Activated T-cell treated with anti-CD3 and anti-CD28 coated beads for 24 hours (primary cell): ENCODE measurements around the gene FHAD1.

Experiments
- DNase-seq: peaks from one replicate; pipeline ENCODE4 v3.0.0-alpha.2; 2020; ENCODE audit warnings: low read depth

The FHAD1 gene

DNA sequence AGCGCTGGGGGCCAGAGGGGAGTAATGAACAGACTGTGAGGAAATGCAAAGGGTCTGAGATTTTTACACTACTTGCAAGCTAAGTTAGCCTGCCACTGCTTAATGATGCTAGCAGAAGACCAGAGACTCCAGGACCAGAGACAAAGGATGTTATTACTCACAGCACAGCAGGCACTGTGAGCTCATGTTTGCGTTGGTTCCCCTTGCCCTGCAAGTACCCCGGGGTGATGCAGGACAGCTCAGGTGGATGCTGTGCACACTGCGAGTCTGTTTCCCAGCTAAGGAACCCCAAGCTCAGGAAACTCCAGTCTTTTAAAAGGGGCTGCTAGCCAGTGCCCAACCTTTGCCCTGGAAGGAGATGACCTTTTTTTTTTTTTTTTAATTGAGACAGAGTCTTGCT, 1.2 kb downstream of the FHAD1 start:
- DNase-seq: no peak

DNA sequence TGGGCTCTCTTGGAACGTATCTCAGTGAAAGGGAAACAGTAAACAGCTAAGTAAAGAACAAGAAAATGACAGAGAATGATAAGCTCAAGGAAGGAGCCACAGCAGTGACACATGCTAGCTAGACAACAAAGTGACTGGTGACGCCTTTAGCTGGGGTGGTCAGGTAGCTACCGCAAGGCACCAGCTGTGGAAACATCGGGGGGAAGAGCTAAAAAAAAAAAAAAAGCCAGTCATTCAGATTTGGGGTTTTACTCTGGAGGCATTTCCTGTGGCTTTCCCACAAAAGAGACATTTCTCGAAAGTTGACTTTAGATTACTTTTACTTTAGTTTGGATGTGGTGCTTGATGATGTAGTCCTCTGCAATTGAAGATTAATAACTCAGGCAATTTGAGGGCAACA, 2.1 kb downstream of the FHAD1 start:
- DNase-seq: peak; percentile 54

DNA sequence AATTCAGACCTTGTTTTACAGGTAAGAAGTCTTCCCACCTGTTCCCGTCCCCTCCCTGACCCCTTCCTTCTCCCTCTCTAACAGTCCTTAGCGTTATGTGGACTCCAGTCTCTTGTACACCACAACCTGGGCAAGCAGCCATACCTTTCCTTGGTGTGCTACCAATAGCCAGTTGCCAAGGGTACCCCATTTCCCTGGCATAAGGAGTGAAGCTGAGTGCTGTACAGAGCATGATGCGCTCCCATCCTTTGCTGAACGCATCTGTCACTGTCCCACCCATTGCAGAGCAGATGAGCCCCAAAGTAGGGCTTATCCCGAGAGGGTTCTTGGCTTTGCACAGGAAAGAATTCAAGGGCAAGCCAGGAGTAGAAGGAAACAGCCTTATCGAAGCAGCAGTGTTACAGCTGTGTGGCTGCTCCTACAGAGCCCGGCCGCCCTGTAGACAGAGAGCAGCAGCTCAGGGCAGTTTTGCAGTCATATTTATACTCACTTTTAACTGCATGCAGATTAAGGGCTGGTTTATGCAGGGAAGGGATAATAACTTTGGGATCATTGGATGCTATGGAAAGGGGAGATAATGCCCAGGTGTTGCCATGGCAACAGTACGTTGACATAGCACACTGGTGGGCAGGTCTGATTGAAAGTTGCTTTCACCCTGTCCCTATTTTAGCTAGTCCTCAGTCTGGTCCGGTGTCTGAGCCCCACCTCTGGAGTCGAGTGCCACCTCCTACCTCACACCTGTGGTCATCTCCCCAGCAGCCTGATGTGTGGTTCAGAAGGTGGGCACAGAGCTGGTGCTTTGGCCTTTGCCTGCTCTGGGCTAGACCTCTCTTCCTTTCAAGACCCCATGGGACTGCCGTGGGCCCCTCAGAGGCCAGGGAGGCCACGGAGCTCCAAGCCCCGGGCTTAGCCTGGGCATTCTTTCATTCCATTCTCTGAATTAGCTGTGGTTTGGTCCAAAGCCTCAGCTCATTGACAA, 5.1 kb downstream of the FHAD1 start:
- DNase-seq: no peak

DNA sequence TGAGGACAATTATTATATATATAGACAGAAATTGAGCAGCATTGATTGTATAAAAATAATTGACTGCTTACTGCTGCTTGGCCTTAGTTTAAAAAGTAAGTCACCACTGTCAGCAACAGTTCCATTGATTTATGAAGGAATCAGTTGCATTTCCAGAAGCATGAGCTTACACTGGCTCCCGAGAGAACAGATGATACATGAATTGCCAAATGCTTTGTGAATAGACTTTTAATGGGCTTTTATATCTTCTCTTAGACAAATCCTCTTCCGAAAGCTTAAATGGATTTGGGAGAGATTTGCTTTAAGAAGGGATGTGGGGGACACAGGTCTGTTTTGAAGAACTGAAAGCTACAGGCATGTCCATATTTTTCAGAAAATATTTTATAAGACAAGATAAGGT, 7.5 kb downstream of the FHAD1 start:
- DNase-seq: no peak

DNA sequence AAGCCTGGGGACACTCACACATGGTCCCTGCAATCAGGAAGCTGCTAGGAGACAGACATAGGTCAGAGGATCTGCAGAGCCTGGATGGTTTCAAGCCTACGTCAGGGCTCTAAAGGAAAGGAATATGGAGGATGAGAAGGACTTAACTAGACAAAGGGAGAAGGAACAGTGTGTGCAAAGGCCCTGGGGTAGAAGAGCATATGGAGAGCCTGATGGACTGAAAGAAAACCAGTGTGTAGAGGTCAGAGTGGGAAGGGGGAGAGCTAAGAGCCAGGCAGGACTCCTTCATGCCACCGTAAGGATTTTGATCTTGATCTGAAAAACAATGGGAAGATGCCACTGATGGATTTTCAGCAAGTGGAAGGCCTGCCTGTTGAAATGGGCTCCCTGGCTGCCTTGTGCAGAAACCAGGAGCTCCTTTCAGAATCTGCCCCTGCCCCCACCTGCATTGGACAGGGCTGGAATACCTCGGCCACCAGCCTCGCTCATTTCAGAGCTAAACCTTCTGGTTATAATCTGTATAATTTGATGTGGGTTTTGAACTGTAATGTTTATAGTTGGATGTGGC, 8.6 kb downstream of the FHAD1 start:
- DNase-seq: no peak

DNA sequence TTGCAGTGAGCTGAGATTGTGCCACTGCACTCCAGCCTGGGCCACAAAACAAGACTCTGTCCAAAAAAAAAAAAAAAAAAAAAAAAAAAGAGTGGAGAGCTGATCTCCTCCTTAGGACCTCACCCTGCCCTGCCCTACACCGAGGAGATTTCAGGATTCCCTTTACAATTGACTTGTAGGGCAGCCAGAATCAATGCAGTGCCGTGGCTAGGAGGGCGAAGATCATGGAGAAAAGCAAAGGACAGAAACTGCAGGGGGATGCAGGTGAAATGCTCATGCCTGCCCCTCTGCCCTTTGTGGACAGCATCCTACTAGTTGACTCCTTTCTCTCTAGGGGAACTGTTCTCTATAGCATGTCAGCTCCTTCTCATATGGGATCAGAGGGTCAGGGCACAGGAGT, 9.6 kb downstream of the FHAD1 start:
- DNase-seq: no peak

DNA sequence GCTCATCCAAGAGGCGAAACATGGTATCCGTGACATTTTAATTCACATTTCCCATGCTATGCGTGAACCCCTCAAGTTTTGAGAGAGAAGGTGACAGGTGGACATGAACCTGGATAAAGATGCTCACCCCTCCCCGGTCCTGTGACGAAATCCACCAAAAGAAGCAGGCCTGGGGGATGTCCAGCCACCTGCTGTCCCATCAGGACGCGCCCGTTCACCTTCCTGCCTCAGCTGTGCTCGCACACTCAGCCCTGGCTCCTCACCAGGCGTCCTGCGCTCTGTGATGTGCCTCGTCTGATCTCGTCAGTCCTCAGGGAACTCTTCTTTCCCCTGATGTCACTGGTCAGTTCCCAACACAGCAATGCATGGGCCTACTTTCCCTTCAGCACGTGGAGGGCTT, 10.3 kb downstream of the FHAD1 start:
- no peak for DNase-seq

DNA sequence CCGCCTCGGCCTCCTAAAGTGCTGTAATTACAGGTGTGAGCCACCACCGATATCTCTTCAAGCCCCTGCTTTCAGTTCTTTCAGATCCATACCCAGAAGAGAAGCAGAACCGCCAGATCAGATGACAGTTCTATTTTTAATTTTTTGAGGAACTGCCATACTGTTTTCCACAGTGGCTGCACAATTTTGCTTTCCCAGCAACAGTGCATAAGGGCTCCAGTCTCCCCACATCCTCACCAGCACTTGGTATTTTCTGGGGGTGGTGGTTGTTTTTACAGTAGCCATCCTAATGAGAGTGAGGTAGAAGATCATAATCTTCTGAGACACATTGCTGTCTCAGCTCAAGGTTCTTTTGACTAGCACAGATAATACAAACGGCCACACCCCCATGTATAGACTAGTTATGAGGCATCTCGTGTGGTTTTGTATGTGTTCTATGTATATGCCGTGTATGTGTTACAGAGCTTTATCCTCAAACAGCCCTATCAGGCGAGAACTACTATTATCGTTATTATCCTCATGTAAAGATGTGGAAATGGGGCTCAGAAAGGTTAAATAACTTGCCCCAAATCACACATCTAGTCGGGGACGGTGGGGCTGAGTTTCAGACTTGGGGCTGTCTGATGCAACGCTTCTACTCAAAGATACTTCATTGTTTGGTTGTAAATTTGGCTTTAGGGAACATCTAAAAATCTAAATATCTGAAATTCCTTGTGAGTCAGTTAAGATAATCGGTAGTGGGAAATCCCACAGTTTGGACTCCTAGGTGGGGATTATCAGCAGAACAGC, 12.0 kb downstream of the FHAD1 start:
- DNase-seq: no peak

DNA sequence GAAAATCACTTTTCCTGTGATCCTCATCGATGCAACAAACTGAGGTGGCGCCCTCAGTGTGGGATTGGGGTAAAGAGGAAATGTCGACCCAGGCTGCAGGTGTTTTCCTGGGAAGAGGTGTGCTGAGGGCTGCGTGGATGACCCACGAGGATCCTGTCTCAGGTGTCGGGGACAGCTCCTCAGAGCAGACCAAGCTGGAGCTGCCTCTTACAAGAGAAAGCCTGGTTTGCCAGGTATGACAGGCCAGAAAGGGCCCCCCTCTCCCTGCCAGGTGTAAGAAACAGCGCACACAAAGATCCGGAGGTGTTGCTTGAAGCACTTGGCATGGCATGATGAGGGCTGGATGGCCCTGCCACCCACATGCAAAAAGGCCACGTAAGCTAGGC, 12.6 kb downstream of the FHAD1 start:
- no peak for DNase-seq

DNA sequence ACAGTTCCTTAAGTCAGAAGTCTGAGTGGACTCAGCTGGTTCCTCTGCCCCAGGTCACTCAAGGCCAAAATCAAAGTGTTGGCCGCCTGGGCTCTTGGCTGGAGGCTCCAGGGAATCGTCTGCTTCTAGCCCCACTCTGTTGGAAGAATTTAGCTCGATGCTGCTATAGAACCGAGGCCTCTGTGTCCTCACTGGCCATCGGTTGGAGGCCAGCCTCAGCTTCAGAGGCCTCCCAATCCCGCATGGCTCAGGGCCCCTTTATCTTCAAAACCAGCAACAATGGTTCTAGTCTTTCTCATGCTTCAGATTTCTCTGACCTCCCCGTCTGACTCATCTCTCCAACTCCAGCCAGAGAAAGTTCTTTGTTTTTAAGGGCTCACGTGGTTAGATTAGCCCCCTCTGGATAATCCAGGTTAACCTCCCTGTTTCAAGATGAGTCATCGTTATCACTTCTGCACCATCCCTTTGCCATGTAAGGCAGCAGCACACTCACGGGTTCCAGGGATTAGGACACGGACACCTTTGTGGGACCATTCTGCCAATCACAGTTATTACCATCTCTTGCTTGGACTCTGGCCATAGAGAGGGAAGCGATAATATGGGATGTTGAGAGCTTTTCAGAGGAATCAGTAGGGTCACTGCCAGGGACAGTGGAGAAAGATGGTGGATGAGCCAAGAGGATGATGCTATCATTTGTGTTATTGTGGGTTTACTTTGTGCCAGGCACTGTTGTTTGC, 13.6 kb downstream of the FHAD1 start:
- no peak for DNase-seq

DNA sequence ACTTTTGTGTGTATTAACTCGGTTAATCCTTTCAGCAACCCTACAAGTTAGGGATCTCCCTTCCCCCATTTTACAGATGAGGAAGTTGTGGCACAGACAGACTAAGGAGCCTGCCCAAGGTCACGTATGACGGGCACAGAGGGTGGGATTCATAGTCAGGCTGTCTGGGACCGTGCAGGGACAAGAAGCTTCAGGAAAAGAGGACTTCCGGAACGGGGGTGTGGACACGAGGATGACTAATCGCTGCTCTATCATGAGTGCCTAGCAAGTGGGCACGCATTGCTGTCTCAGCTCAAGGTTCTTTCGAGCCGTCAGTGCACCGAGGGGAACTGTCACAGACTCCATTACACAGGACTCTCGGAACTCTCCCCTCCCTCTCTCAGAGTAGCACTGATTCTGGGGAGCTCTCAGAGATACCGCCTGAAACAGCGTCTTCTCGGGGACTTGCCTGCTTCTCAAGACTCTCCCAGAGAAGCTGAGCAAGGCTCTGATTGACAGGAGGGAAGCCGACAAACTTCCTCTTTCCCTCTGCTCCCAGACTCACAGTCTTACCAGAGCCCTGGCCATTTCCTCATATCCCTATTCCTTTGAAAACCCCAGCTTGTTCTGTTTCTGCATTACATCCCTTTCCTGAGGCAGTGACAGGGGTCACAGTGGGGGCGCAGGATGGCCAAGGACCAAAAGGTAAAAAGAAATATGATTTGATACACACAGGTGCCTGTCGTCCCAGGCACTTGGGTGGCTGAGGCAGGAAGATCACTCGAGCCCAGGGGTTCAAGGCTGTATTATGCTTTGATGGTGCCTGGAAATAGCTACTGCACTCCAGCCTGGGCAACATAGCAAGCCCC, 14.4 kb downstream of the FHAD1 start:
- DNase-seq: peak; percentile 9

DNA sequence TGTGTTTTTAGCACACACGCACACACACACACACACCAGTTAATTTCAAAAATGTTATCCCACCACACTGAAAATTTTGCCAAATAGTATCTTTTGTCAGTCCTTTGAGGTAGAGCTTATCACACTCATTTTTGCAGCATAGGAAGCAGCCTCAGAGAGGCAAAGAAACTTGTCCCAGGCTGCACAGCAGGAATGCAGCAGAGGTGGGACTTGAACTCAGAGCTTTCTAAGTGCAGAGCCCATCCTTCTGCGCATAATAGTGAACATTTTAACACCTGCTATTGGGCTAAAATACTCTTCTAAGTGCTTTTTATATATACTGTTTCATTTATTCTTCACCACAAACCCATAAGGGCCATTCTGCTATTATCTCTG, 15.0 kb downstream of the FHAD1 start:
- DNase-seq: no peak

DNA sequence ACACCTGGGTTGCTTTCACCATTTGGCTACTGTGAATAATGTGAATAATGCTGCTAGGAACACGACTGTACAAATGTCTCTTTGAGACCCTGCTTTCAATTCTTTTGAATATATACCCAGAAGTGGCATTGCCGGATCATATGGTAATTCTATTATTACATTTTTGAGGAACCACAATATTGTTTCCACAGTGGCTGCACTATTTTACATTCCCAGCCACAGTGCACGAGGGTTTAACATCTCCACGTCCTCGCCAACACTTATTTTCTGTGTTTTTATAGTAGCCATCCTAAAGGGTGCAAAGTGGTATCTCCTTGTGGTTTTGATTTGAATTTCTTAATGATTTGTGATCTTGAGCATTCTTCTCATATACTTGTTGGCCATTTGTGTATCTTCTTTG, 15.7 kb downstream of the FHAD1 start:
- no peak for DNase-seq

DNA sequence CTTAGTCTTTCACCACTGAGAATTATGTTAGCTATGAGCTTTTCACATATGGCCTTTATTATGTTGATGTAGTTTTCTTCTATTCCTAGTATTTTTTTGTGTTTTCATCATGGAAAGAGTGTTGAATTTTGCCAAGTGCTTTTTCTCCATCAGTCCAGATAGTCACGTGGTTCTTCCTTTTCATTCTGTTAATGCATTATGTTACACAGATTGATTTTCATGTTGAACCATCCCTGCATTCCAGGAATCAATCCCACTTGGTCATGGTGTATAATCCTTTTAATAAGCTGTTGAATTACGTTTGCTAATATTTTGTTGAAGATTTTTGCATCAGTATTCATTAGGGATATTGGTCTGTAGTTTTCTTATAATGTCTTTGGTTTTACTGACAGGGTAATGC, 17.7 kb downstream of the FHAD1 start:
- DNase-seq: no peak

DNA sequence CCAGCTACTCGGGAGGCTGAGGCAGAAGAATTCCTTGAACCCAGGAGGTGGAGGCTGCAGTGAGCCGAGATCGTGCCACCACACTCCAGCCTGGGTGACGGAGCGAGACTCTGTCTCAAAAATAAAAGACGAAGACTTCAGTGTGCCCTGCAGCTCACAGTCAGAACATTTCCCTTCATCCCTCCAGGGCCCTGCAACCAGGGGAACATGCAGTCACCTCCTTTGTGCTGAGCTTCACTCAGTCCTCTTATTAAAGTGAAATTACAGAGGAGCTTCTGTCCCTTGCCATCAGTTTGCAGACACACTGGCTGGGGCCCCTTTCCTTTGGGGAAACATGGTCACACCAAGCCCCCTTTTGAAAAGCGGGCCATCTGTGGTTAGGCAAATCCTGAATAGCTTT, 24.2 kb downstream of the FHAD1 start:
- DNase-seq: no peak

DNA sequence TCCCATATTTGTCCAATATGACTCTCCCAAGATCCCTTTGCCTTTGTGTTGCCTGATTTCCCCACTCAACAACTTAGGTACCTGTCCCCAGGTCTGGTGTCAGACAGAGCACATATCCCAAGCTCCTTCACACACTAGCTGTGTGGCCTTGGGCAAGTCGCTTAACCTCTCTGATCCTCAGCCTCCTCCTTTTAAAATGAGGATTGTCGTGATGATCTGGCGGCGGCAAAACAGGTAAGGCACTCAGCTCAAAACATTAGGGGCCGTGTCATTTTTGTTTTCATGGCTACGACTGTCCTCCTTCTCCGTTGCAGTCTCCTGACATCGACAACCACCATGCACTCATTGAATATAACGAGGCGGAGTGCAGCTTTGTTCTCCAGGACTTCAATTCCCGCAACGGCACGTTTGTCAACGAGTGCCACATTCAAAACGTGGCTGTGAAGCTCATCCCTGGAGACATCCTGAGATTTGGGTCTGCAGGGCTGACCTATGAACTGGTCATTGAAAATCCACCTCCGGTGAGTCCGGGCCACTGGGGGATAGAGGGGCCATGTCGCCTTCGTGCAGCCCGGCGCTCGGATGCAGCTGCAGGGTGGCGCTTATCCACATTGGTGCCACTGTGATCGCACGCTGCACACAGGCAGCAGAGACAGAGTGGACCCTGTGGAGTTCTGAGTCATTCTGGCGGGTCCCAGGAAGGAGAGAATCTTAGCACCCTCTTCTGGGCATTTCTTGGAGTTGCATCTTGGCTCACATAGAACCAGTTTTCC, 25.2 kb downstream of the FHAD1 start:
- DNase-seq: peak; percentile 38

DNA sequence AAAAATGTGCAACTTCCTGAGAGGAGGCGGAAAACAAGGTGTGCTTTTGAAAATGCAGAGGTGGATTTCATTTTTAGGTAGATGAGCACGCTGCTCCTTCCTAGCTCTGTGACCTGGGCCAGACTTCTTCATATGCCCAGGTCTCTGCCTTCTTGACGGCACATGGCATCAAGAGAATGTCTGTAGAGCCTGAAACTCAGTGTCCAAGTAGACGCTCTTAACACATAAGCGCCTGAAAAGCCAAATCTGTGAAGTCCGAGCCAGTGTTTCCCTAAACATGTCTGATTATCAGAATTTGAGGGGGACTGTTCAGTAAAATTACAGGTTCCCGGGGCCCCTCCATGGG, 25.7 kb downstream of the FHAD1 start:
- no peak for DNase-seq

DNA sequence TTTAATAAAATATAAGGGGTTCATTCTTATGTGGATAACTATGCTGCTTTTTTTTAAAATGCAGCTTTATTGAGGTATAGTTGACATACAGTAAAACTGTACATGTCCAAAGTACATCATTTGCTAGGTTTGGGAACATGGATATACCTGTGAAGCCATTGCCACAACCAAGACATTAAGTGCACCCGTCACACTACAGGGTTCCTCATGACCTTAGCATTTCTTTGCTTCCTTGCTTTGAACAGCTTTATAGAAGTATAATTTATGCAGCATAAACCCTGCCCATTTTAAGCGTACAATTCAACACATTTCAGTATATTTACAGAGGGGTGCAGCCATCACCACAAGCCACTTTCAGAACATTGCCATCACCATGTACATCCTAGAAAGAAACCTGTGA, 26.3 kb downstream of the FHAD1 start:
- no peak for DNase-seq

DNA sequence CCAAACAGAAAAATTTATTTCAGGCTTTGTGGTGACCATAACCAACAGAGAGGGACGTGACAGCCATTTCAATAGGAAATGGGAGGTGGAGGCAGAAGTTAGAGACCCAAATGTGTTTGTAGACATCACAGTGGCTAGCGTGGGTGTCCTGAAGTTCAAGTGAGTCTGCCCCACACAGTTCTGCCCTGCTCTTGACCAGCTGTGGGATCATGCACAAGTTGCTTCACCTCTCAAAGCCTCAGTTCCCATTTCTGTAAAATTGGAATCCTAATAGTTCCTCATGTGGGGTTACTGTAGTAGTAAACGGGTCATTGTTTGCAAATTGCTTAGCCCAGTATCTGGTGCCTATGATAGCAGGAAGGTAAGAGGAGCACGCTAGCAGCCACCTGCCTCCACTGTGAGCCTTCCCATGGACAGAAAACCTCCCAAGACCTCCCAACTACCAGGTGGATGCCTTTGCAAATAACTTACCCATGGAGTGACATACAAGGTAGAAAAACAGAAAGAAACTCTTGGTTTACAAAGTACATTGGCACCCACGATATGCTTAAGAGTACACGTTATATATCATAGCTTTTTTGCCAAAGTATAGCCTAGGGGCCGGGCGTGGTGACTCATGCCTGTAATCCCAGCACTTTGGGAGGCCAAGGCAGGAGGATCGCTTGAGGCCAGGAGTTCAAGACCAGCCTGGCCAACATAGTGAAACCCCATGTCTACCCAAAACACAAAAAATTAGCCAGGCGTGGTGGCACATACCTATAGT, 29.1 kb downstream of the FHAD1 start:
- DNase-seq: no peak
